Epithelial cell of esophagus (primary cell): ENCODE results near the gene MINPP1.

Experiments
- DNase-seq: peaks from one replicate; pipeline ENCODE4 v3.0.0; 2010; ENCODE audit warnings: low read depth
- H3K4me3 ChIP-seq: 2 replicates; pipeline ENCODE4 v1.5.1; 2011; ENCODE audit warnings: mild to moderate bottlenecking, low read length, control low read depth
- TF ChIP-seq, protein P1 (sequence below): IDR thresholded peaks from 2 replicates; pipeline ENCODE4 v1.5.1; 2011; ENCODE audit warnings: low read depth, mild to moderate bottlenecking, low read length, control low read depth, inconsistent platforms; ENCODE audit not compliant: insufficient read depth; ENCODE audit errors: missing control alignments

MINPP1 gene

GRCh38 chr10:87546971-87547413, 42.3 kb downstream of the MINPP1 start:
- no peak overlapping the region for H3K4me3 ChIP-seq
- TF ChIP-seq, protein P1, sequence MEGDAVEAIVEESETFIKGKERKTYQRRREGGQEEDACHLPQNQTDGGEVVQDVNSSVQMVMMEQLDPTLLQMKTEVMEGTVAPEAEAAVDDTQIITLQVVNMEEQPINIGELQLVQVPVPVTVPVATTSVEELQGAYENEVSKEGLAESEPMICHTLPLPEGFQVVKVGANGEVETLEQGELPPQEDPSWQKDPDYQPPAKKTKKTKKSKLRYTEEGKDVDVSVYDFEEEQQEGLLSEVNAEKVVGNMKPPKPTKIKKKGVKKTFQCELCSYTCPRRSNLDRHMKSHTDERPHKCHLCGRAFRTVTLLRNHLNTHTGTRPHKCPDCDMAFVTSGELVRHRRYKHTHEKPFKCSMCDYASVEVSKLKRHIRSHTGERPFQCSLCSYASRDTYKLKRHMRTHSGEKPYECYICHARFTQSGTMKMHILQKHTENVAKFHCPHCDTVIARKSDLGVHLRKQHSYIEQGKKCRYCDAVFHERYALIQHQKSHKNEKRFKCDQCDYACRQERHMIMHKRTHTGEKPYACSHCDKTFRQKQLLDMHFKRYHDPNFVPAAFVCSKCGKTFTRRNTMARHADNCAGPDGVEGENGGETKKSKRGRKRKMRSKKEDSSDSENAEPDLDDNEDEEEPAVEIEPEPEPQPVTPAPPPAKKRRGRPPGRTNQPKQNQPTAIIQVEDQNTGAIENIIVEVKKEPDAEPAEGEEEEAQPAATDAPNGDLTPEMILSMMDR, result no peak
- DNase-seq, result no peak

- peak; percentile 27 for DNase-seq
- H3K4me3 ChIP-seq, result no peak overlapping the region
- TF ChIP-seq, protein P1, result no peak
Measured at GRCh38 chr10:87547734-87548311, 43.1 kb downstream of the MINPP1 start.

DNA sequence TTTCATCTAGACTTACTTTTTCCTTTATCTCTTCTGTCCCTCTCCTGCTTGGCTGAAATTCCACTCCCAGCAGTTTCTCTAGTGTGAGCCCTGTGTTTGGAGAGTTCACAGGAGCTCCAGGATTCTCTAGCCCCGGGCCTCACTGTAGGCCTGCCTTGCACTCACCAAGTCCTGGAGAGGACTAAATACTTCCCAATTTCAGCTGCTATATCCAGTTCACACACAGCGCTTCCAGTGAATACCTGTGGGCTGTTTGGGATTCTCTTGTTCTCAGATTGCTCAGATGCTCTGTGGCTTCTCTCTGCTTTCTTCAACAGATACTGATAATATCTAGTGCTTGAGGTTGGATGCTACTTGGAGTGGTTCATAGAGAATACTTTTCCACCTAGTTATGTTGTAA, 46.0 kb downstream of the MINPP1 start:
- TF ChIP-seq, protein P1, result no peak
- DNase-seq, result no peak
- H3K4me3 ChIP-seq, result no peak overlapping the region

DNA sequence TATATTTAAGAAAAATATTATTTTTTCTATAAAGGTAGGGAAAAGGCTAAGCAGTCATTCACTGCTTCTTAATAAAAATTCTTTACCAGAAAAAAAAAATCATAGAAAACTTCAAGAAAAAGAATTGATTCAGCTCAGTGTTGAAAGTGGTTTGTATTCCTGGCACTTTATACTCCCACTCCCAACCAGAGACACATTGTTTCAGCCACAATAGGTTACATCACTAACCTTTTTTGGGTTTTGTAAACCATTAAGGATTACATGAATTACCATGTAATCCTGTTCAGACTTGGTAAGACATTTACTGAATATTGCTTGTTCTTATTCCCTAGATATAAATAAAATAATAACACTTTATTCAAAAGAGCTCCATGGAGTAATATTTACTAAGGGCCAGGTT, 46.6 kb downstream of the MINPP1 start:
- H3K4me3 ChIP-seq, result no peak overlapping the region
- no peak for DNase-seq
- TF ChIP-seq, protein P1, result no peak

- DNase-seq, result peak; percentile 33
- TF ChIP-seq, protein P1, result no peak
- H3K4me3 ChIP-seq, result no peak overlapping the region
Measured at GRCh38 chr10:87552248-87552929, 47.7 kb downstream of the MINPP1 start.

DNA sequence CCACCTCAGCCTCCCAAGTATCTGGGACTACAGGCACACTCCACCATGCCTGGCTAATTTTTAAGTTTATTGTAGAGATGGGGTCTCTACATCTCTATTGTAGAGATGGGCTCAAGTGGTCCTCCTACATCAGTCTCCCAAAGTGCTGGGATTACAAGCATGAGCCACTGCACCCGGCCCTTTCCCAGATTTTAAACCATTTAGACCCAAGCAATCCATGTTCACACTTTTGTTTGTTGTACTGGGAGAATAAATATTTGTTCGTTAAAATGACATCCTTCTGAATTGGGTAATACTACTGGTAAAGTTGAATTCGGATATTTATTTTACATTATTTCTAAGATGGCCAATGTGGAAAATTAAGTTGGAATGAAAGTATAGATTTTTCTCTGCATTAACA, 52.7 kb downstream of the MINPP1 start:
- TF ChIP-seq, protein P1, result no peak

DNA sequence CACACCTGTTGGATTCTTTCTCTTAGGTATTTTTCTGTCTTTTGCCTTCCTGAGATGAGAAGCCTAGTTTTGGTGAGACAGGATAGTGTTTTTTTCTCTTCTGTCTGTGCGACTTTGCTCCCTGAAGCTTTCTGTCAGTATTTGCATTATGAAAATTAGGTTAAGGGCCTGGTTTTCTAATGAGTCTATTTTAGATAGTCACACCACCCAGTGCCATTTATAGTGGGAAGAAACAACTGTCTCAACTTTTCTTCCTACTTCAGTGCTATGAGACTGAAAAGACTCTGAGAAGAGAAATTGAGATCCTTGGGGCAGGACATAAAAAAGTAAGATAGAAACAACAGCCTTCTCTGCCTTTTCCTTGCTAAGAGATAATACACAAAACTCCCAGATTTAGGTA, 53.6 kb downstream of the MINPP1 start:
- no peak for DNase-seq
- TF ChIP-seq, protein P1, result no peak
- no peak overlapping the region for H3K4me3 ChIP-seq

More for the DNA sequence above, 52.7 kb downstream of the MINPP1 start:
- no peak overlapping the region for H3K4me3 ChIP-seq
- no peak for DNase-seq
